WTC11 (cell line): ENCODE data around the gene OTUD6A. TPM values are rescaled to one million over a fixed set of nuclear protein-coding genes. Genes with fewer than 3 reads are reported as not detected.

Source experiments
- ATAC-seq: fragments of 200-7000 bp; cut with Tn5 transposase; 2 replicates; pipeline ENCODE4 v1.10.0; 2021; ENCODE audit warnings: mild to moderate bottlenecking, moderate library complexity
- Bru-seq: library from RNA; stranded (reverse); fragments of 400-500 nt; gene quantifications from one replicate; lab custom pipeline; 2021; lab: Mats Ljungman, UMichigan
- CTCF ChIA-PET: fragments of 300-600 bp; sonication (Branson Sonifier 250); formaldehyde crosslinking; loops from one replicate; lab custom pipeline; 2021; ENCODE audit warnings: antibody characterized with exemption; lab: Charles Lee
- POLR2A ChIA-PET: fragments of 350-600 bp; sonication (Branson Sonifier 250); formaldehyde crosslinking; loops from one replicate; lab custom pipeline; 2021; ENCODE audit warnings: antibody characterized with exemption; lab: Charles Lee
- DNase-seq: peaks from one replicate; pipeline ENCODE4 v3.0.0; 2021; ENCODE audit warnings: low spot score
- H3K27ac Mint-ChIP-seq: 2 replicates; pipeline ENCODE4 v1.8.0; 2021; ENCODE audit warnings: mixed read lengths
- H3K27me3 Mint-ChIP-seq: 2 replicates; pipeline ENCODE4 v1.8.0; 2021; ENCODE audit warnings: low read depth, mild to moderate bottlenecking, moderate library complexity, mixed read lengths
- H3K36me3 Mint-ChIP-seq: 2 replicates; pipeline ENCODE4 v1.8.0; 2021; ENCODE audit warnings: mixed read lengths
- H3K4me1 Mint-ChIP-seq: 2 replicates; pipeline ENCODE4 v1.8.0; 2022; ENCODE audit warnings: mixed read lengths
- H3K4me3 Mint-ChIP-seq: 2 replicates; pipeline ENCODE4 v1.8.0; 2021; ENCODE audit warnings: mild to moderate bottlenecking, moderate library complexity, mixed read lengths
- H3K9me3 Mint-ChIP-seq: 2 replicates; pipeline ENCODE4 v1.8.0; 2021; ENCODE audit warnings: mixed read lengths
- ARID4B ChIP-seq: sonication (generic); formaldehyde crosslinking; IDR thresholded peaks from 2 replicates; pipeline ENCODE4 v1.8.0; 2023; ENCODE audit warnings: missing genetic modification reagents, mild to moderate bottlenecking, borderline replicate concordance
- CBFB ChIP-seq: sonication (generic); formaldehyde crosslinking; IDR thresholded peaks from 2 replicates; pipeline ENCODE4 v1.8.1; 2022; ENCODE audit warnings: mild to moderate bottlenecking, low read depth, missing genetic modification reagents
- CTCF ChIP-seq: fragments of 200-600 bp; IDR thresholded peaks from 2 replicates; pipeline ENCODE4 v1.8.0; 2022; ENCODE audit warnings: antibody characterized with exemption
- E2F5 ChIP-seq: sonication (generic); formaldehyde crosslinking; IDR thresholded peaks from 2 replicates; pipeline ENCODE4 v1.8.1; 2022; ENCODE audit warnings: mild to moderate bottlenecking, moderate library complexity, missing genetic modification reagents
- ETV6 ChIP-seq: sonication (generic); formaldehyde crosslinking; IDR thresholded peaks from 2 replicates; pipeline ENCODE4 v1.8.1; 2022; ENCODE audit warnings: mild to moderate bottlenecking, missing genetic modification reagents
- FOXJ3 ChIP-seq: sonication (generic); formaldehyde crosslinking; IDR thresholded peaks from 2 replicates; pipeline ENCODE4 v1.9.0; 2021; ENCODE audit warnings: missing genetic modification reagents, mild to moderate bottlenecking, borderline replicate concordance
- JAZF1 ChIP-seq: fragments of 250-450 bp; sonication (Bioruptor Pico); IDR thresholded peaks from 2 replicates; pipeline ENCODE4 v1.9.0; 2021; ENCODE audit warnings: moderate library complexity, mild to moderate bottlenecking, inconsistent platforms
- JUN ChIP-seq: sonication (generic); formaldehyde crosslinking; IDR thresholded peaks from 2 replicates; pipeline ENCODE4 v1.8.0; 2023; ENCODE audit warnings: mild to moderate bottlenecking, missing genetic modification reagents
- NFYB ChIP-seq: sonication (generic); formaldehyde crosslinking; conservative IDR thresholded peaks from 2 replicates; pipeline ENCODE4 v1.8.0; 2022; ENCODE audit warnings: low read depth, missing genetic modification reagents
- SMAD3 ChIP-seq: sonication (generic); formaldehyde crosslinking; IDR thresholded peaks from 2 replicates; pipeline ENCODE4 v1.8.0; 2022; ENCODE audit warnings: missing genetic modification reagents, mild to moderate bottlenecking, borderline replicate concordance
- SOX15 ChIP-seq: fragments of 250-450 bp; sonication (Bioruptor Pico); IDR thresholded peaks from 2 replicates; pipeline ENCODE4 v1.9.0; 2021; ENCODE audit warnings: mild to moderate bottlenecking
- STAT6 ChIP-seq: sonication (generic); formaldehyde crosslinking; conservative IDR thresholded peaks from 2 replicates; pipeline ENCODE4 v1.8.1; 2023; ENCODE audit warnings: mild to moderate bottlenecking, low read depth, missing genetic modification reagents, moderate library complexity
- TP53 ChIP-seq: sonication (generic); formaldehyde crosslinking; IDR thresholded peaks from 2 replicates; pipeline ENCODE4 v1.8.1; 2023; ENCODE audit warnings: mild to moderate bottlenecking, missing genetic modification reagents
- ZBTB43 ChIP-seq: sonication (generic); formaldehyde crosslinking; IDR thresholded peaks from 2 replicates; pipeline ENCODE4 v1.8.1; 2023; ENCODE audit warnings: mild to moderate bottlenecking, missing genetic modification reagents
- ZMAT4 ChIP-seq: fragments of 250-450 bp; sonication (Bioruptor Pico); IDR thresholded peaks from 2 replicates; pipeline ENCODE4 v1.9.0; 2021; ENCODE audit warnings: mild to moderate bottlenecking
- ZNF317 ChIP-seq: sonication (generic); formaldehyde crosslinking; IDR thresholded peaks from 2 replicates; pipeline ENCODE4 v1.8.1; 2023; ENCODE audit warnings: low read depth, mild to moderate bottlenecking, moderate library complexity, missing genetic modification reagents, borderline replicate concordance
- ZNF396 ChIP-seq: fragments of 250-450 bp; sonication (Bioruptor Pico); IDR thresholded peaks from 2 replicates; pipeline ENCODE4 v1.8.0; 2021; ENCODE audit warnings: mild to moderate bottlenecking, moderate library complexity, borderline replicate concordance
- ZNF532 ChIP-seq: fragments of 250-450 bp; sonication (Bioruptor Pico); IDR thresholded peaks from 2 replicates; pipeline ENCODE4 v1.9.0; 2021; ENCODE audit warnings: mild to moderate bottlenecking, borderline replicate concordance
- long read RNA-seq, 3 experiments: library from RNA in 1 of 3; library from capped mRNA in 1 of 3; library from polyadenylated mRNA in 1 of 3; unstranded in 2 of 3; stranded (forward) in 1 of 3; transcript quantifications; one replicate each; pipeline ENCODE4 v2.0.0, GENCODE V29; 2021
- total RNA-seq: library from RNA; stranded (reverse); gene quantifications from 3 replicates; pipeline ENCODE4 v1.2.3, GENCODE V29; 2021

The OTUD6A gene
- total RNA-seq (0.13 to 0.18 TPM (median 0.14 TPM) in 3 replicates), Bru-seq, nascent RNA (percentile 14 among the genes with signal in this experiment)
- long read RNA-seq, experiment 1, partial matches to known transcripts: 0 of 1 reads
- long read RNA-seq, experiment 1, other reads (novel, unspliced or antisense): 0 of 1 reads
- long read RNA-seq, experiment 2: 0 reads
- long read RNA-seq, experiment 3: 0 reads

GRCh38 chrX:70062076-70062475, at the start of gene OTUD6A:
Gene OTUD6A (plus strand): TSS chrX:70062457. CDS start chrX:70062525, 68 bp downstream.
- ChIA-PET CTCF (no interaction called here), POLR2A (no interaction called here)
- H3K4me3 Mint-ChIP-seq: no peak within 1 kb of the TSS
- 0 out of 2 replicates have a peak, but pooled peaks have one; percentile 20 for TF ChIP-seq NFYB (CRISPR knock-in tag)
- no peak for TF ChIP-seq STAT6 (CRISPR knock-in tag)
- no peak for TF ChIP-seq ZBTB43 (CRISPR knock-in tag)
- no peak for ATAC-seq
- H3K9me3 Mint-ChIP-seq: no peaks in the 10 kb centered on the region
- peak; percentile 13 for DNase-seq
- H3K27ac Mint-ChIP-seq: no peak within 1 kb of the TSS
- no peaks in the 10 kb centered on the region for H3K36me3 Mint-ChIP-seq
- H3K27me3 Mint-ChIP-seq: peaks cover 8% of the 10 kb centered on the region; the same call in 1 of the 2 replicates
- H3K4me1 Mint-ChIP-seq: peaks cover 4% of the 10 kb centered on the region; the same call in 1 of the 2 replicates

GRCh38 chrX:70012756-70013155, 49.5 kb upstream of the OTUD6A start:
- peak; percentile 32 for ATAC-seq
- CTCF ChIA-PET: interaction anchor here (1.4 to 2.3 kb wide), 3 partner anchors 18 to 85 kb away, joined by 5 to 6 read pairs (median 6); no protein-coding TSS in a partner anchor

More at GRCh38 chrX:70012756-70013155, 49.5 kb upstream of the OTUD6A start:
- H3K4me1 Mint-ChIP-seq: peaks cover 10% of the 10 kb centered on the region; the same call in 1 of the 2 replicates
- TF ChIP-seq ETV6 (CRISPR knock-in tag): no peak
- no peak for TF ChIP-seq ZNF396 (CRISPR knock-in tag)
- TF ChIP-seq SOX15 (CRISPR knock-in tag): no peak
- TF ChIP-seq CTCF: no peak
- TF ChIP-seq ZNF532 (CRISPR knock-in tag): no peak
- TF ChIP-seq SMAD3 (CRISPR knock-in tag): no peak
- no peak for TF ChIP-seq E2F5 (CRISPR knock-in tag)
- TF ChIP-seq ZMAT4 (CRISPR knock-in tag): no peak
- no peak for TF ChIP-seq ZNF317
- no peak for TF ChIP-seq JAZF1
- TF ChIP-seq ARID4B (CRISPR knock-in tag): no peak
- TF ChIP-seq TP53 (CRISPR knock-in tag): no peak
- TF ChIP-seq CBFB (CRISPR knock-in tag): no peak
- no peak for TF ChIP-seq FOXJ3
- TF ChIP-seq JUN (CRISPR knock-in tag): no peak
- H3K4me3 Mint-ChIP-seq: no peak overlapping the region
- peaks cover 11% of the 10 kb centered on the region for H3K9me3 Mint-ChIP-seq
- H3K36me3 Mint-ChIP-seq: 0 out of 2 replicates have a peak, but pooled peaks cover 3% of the 10 kb centered on the region
- no peak for DNase-seq
- H3K27ac Mint-ChIP-seq: no peak overlapping the region
- POLR2A ChIA-PET: no interaction called here
- peaks cover 3% of the 10 kb centered on the region; the same call in 1 of the 2 replicates for H3K27me3 Mint-ChIP-seq
